Stimulated activated CD8-positive, alpha-beta memory T cell treated with anti-CD3 and anti-CD28 coated beads, Interleukin-7, amount 100 ng/mL, for 1 hour (primary cell): ENCODE results near the gene MYO5A.
"Not testable (repeated sequence)": the region's sequence is repeated elsewhere in the genome, so short reads cannot be mapped to it uniquely, and the experiment has no call there.

Source experiments
- DNase-seq, 2 donors: peaks; one replicate each; pipeline ENCODE4 v3.0.0-alpha.2; 2020; ENCODE audit warnings: low read depth in 2 of 2

MYO5A gene

GRCh38 chr15:52419494-52419893, 109.2 kb downstream of the MYO5A start:
- no peak for DNase-seq

- no peak for DNase-seq
Observed at GRCh38 chr15:52417957-52418356, 110.7 kb downstream of the MYO5A start.

DNA sequence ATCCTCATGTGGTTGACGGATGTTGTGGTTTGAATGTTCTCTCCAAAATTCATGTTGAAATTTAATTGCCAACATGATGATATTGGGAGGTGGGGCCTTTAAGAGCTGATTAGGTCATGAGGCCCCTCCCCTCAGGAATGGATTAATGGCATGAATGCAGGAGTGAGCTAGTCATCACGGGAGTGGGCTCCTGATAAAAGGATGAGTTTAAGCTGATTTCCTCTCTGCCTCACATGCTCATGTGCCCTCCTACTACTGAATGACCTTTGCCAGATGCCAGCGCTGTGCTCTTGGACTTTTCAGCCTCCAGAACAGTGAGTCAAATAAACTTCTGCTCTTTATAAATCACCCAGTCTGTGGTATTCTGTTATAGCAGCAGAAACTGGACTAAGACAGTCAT, 111.2 kb downstream of the MYO5A start:
- no peak for DNase-seq

GRCh38 chr15:52416566-52416965, 112.1 kb downstream of the MYO5A start:
- DNase-seq: not testable (repeated sequence)

GRCh38 chr15:52415628-52416027, 113.1 kb downstream of the MYO5A start:
- no peak for DNase-seq

GRCh38 chr15:52414936-52415335, 113.7 kb downstream of the MYO5A start:
- no peak for DNase-seq

GRCh38 chr15:52408823-52409222, 119.9 kb downstream of the MYO5A start:
- DNase-seq: no peak

GRCh38 chr15:52407374-52407773, 121.3 kb downstream of the MYO5A start:
- no peak for DNase-seq

GRCh38 chr15:52406601-52407000, 122.1 kb downstream of the MYO5A start:
- DNase-seq: no peak

DNA sequence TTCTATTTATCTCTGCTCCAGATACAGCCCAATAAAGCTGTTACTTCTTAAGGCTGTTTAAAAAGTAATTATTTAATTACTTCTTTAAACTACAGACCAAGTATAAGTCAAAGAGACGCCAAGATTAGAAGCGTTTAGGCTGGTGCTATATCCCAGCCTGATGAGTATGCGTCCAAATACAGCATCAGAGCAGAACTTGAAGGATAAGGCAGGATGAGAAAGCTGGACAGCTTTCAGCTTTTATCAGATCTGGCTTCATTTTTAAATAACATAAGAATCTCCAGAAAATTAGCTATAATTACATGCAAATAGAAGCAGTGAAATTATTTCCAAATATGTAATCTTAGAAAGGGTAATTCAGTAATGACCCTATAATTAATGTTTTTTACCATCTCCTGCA, 122.8 kb downstream of the MYO5A start:
- no peak for DNase-seq

- DNase-seq: no peak
Observed at GRCh38 chr15:52397118-52397517, 131.6 kb downstream of the MYO5A start.

- no peak for DNase-seq
Observed at GRCh38 chr15:52394118-52394517, 134.6 kb downstream of the MYO5A start.

- no peak for DNase-seq
Observed at GRCh38 chr15:52392008-52392687, 136.5 kb downstream of the MYO5A start.

- DNase-seq: no peak
Observed at GRCh38 chr15:52391069-52391468, 137.6 kb downstream of the MYO5A start.

DNA sequence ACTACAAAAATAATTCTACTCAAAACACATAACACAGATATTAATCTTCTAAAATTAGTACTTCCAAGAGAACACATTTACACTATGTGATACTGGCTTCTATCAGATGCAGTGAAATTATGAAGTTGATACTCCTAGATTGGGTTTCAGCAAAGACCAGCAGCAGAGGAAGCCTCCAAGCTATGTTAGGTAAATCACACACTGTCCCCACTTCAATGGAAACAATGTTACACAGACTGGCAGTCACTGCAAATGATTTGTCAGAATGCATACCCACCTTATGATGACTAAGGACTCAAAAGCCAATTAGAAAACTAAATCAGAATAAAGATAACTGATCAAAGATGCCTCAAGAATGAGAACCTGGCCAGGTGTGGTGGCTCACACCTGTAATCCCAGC, 143.0 kb downstream of the MYO5A start:
- no peak for DNase-seq

GRCh38 chr15:52383100-52383588, 145.5 kb downstream of the MYO5A start:
- DNase-seq: no peak

GRCh38 chr15:52382647-52383046, 146.0 kb downstream of the MYO5A start:
- DNase-seq: no peak

DNA sequence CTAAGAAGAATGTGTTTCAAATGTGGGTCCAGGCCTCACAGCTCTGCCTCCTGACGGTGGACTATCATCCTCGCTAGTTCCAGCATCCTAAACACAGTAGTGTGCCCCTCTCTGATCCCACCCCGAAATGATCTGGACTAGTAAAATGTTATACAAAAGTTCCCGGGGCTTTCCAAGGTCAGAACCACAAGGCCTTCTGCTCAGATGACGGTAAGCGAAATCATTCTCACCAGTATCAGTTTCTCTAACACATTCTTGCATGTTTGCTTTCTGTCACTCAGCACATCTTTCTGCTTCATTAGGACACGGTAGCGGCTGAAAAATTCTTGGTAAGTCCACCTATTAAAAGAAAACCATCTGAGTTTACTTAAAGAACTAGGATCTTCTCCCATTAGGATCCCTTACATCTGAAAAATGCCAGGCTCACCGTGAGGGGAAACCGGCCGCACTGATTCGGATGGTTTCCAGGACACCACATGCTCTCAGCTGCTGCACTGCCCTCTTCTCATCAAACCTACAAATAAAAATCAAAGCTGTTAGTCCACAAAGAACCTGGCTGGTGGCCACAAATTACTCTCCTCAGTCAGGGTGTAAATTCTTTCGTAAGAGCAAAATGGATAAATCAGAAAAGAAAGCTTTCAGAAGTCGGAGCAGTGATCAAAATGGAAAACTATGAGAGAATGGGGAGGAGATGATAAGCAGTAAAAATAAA, 149.1 kb downstream of the MYO5A start:
- DNase-seq: no peak

DNA sequence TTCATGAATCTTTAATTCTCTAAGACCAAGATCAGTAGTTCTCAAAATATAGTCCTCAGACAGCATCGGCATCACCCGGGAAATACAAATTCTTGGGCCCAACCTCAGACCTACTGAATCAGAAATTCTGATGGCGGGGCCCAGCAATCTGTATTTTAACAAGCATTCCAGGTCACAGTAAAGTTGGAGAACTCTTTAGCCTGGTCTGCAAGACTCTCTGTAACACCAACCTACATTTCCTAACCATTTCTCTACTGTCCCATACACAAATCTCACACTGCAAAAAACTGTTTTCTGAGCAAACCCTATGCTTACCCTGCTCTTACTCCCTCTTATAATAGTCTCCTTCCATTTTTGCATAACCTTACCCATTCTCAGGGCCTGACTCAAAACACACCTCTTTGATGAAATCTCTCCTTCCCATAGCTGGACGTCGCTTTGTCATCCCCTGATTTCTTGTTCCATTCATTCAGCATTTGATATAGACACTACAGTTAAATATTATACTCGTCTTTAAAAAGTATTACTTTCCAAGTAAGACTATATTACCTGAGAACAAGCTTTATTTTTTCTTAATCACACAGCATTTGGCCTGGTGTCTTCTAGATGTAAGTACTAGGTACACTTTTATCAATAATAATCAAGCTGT, 149.8 kb downstream of the MYO5A start:
- DNase-seq: no peak

DNA sequence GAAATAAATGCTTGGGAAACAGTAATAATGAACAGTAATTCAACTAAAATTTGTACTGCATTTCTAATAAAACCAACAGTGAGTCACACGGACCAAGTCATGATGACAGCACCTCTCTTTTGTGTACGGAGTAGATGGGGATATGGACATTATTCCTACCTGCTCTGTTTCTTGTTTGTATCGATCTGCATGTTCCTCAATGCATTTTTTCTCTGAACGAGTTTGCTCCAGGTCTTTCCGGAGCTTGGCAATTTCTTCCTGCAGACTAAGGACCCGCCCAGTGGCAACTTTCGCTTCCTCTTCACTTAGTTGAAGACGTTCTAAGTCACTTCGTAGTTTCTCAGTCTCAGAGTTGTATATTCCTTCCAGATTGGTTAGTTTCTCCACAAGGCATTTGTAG, 158.7 kb downstream of the MYO5A start:
- DNase-seq: no peak

DNA sequence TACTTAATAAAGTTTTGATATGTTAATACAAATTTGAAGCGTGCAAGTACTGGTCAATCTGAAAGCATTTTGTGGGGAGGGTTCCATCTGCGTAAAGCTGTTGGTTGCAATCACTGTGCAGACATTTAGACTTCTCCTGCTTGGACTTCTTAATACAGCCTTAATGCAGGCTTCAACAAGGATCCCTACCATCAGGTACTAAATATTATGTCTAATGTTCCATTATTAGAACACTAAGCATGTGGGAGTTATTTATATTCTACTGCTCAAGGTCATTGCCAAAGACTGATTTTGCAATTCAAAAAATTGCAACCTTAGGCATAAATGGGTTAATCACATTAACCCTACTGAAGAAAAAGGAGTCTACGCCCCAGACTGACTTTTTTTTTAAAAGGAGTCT, 159.2 kb downstream of the MYO5A start:
- DNase-seq: no peak

DNA sequence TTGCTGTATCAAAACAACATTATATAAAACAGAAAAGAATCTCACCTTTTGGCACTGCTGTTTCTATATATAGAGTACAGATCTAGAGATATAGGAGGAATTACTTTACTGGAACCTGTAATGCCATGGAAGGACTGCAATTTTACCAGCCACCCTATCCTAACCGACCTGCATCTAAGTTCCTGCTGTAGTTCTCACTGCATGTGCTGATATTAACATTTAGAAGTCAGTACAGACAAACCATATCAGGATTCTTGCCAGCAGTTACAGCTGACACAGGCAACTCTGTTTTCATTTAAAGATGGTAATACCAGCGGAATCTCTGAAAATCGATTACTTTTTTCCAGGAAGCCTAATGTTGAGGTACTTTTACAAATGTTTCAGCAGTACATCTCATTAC, 159.7 kb downstream of the MYO5A start:
- no peak for DNase-seq

DNA sequence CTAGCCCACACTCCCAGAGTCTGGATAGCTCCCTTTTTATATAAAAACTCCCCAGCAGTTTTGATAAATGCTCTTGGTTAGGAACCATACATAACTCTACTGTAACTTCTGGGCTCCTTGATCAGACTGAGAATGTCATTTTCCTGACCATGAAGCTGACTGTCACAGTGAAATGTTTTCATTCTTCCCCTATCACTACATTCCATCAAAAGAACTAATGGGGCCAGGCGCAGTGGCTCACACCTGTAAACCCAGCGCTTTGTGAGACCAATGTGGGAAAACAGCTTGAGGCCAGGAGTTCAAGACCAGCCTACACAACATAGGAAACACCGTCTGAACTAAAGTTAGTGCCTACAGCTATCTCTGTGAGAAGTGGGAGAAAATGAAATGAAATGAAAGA, 160.3 kb downstream of the MYO5A start:
- DNase-seq: no peak
